Liver (tissue), 3 donors: Measurements from ENCODE around the gene SLC32A1.

ENCODE experiments used
- EGR1 ChIP-seq, 2 donors: IDR thresholded peaks; 2 replicates each; pipeline ENCODE4 v1.6.1; 2016 to 2018; ENCODE audit warnings: antibody characterized with exemption in 2 of 2, low read depth in 2 of 2
- GABPA ChIP-seq, 2 donors: IDR thresholded peaks in 1 of 2; conservative IDR thresholded peaks in 1 of 2; 2 replicates each; pipeline ENCODE4 v1.6.1; 2016; ENCODE audit warnings: antibody characterized with exemption in 2 of 2, mild to moderate bottlenecking in 1 of 2, moderate library complexity in 1 of 2
- JUND ChIP-seq, 2 donors: IDR thresholded peaks; 2 replicates each; pipeline ENCODE4 v1.6.1; 2016; ENCODE audit warnings: antibody characterized with exemption in 2 of 2
- RAD21 ChIP-seq, 2 donors: IDR thresholded peaks; 2 replicates each; pipeline ENCODE4 v1.6.1; 2016; ENCODE audit warnings: antibody characterized with exemption in 2 of 2, mild to moderate bottlenecking in 2 of 2
- REST ChIP-seq: IDR thresholded peaks from 2 replicates; pipeline ENCODE4 v1.6.1; 2016; ENCODE audit warnings: antibody characterized with exemption, mild to moderate bottlenecking
- TF ChIP-seq, protein P1 (sequence below): fragments of 150-350 bp; IDR thresholded peaks from 2 replicates; pipeline ENCODE4 v1.5.1; 2017; ENCODE audit warnings: improper control_type of control experiment, low read depth, low read length; ENCODE audit not compliant: missing input control
- TF ChIP-seq, protein P2 (sequence below): IDR thresholded peaks from 2 replicates; pipeline ENCODE4 v1.6.1; 2016; ENCODE audit warnings: antibody characterized with exemption
- donor health status: healthy.
- donor health status: healthy.

- TF ChIP-seq, protein P1, sequence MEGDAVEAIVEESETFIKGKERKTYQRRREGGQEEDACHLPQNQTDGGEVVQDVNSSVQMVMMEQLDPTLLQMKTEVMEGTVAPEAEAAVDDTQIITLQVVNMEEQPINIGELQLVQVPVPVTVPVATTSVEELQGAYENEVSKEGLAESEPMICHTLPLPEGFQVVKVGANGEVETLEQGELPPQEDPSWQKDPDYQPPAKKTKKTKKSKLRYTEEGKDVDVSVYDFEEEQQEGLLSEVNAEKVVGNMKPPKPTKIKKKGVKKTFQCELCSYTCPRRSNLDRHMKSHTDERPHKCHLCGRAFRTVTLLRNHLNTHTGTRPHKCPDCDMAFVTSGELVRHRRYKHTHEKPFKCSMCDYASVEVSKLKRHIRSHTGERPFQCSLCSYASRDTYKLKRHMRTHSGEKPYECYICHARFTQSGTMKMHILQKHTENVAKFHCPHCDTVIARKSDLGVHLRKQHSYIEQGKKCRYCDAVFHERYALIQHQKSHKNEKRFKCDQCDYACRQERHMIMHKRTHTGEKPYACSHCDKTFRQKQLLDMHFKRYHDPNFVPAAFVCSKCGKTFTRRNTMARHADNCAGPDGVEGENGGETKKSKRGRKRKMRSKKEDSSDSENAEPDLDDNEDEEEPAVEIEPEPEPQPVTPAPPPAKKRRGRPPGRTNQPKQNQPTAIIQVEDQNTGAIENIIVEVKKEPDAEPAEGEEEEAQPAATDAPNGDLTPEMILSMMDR = no peak
- no peak for TF ChIP-seq GABPA (IDR thresholded peaks at IDR 0.05 in 1 of 2, conservative IDR thresholded peaks at IDR 0.05 in 1 of 2)
- TF ChIP-seq JUND (IDR thresholded peaks at IDR 0.05) = no peak
- TF ChIP-seq REST = no peak
- no peak for TF ChIP-seq EGR1 (IDR thresholded peaks at IDR 0.05; ENCODE audit: low read depth in 2 of 2)
- TF ChIP-seq, protein P2, sequence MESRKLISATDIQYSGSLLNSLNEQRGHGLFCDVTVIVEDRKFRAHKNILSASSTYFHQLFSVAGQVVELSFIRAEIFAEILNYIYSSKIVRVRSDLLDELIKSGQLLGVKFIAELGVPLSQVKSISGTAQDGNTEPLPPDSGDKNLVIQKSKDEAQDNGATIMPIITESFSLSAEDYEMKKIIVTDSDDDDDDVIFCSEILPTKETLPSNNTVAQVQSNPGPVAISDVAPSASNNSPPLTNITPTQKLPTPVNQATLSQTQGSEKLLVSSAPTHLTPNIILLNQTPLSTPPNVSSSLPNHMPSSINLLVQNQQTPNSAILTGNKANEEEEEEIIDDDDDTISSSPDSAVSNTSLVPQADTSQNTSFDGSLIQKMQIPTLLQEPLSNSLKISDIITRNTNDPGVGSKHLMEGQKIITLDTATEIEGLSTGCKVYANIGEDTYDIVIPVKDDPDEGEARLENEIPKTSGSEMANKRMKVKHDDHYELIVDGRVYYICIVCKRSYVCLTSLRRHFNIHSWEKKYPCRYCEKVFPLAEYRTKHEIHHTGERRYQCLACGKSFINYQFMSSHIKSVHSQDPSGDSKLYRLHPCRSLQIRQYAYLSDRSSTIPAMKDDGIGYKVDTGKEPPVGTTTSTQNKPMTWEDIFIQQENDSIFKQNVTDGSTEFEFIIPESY = no peak
- no peak for TF ChIP-seq RAD21 (IDR thresholded peaks at IDR 0.05)
Observed at GRCh38 chr20:38771621-38772020, 47.3 kb downstream of the SLC32A1 start.
